K562 (cell line): ENCODE results near the gene CCDC3.

Experiments
- BHLHE40 ChIP-seq: IDR thresholded peaks from 2 replicates; pipeline ENCODE4 v1.6.1; 2011; ENCODE audit warnings: low read length, improper control_type of control experiment
- CHD1 ChIP-seq: fragments of 200-600 bp; sonication (generic); IDR thresholded peaks from one replicate; pipeline ENCODE4 v1.6.1; 2012; ENCODE audit warnings: mild to moderate bottlenecking, moderate library complexity, low read length, inconsistent platforms
- ETV5 ChIP-seq: sonication (generic); formaldehyde crosslinking; IDR thresholded peaks from 2 replicates; pipeline ENCODE4 v1.4.0; 2020; ENCODE audit warnings: low read depth, mild to moderate bottlenecking, missing genetic modification reagents
- MAZ ChIP-seq, 2 experiments: fragments of 450-650 bp in 1 of 2; sonication (generic) in 1 of 2; formaldehyde crosslinking; IDR thresholded peaks in 1 of 2; conservative IDR thresholded peaks in 1 of 2; 2 replicates each; pipeline versions ENCODE4 v1.4.0 to v1.5.0; 2020; ENCODE audit warnings: mild to moderate bottlenecking in 1 of 2, missing genetic modification reagents in 1 of 2
- REST ChIP-seq, 2 experiments: fragments of 450-650 bp; formaldehyde crosslinking in 1 of 2; IDR thresholded peaks; 2 replicates each; pipeline versions ENCODE4 v1.4.0 to v1.6.1; 2014 to 2020; ENCODE audit warnings: mild to moderate bottlenecking in 2 of 2, borderline replicate concordance in 1 of 2, low read depth in 1 of 2
- ZNF133 ChIP-seq: fragments of 250-450 bp; sonication (Bioruptor Pico); IDR thresholded peaks from 2 replicates; pipeline ENCODE4 v1.4.0; 2020; ENCODE audit warnings: mild to moderate bottlenecking
- TF ChIP-seq, protein P1 (sequence below): fragments of 200-800 bp; sonication (Bioruptor generic); IDR thresholded peaks from 2 replicates; pipeline ENCODE4 v1.6.1; 2016; ENCODE audit warnings: missing genetic modification characterization, missing compliant biosample characterization

DNA sequence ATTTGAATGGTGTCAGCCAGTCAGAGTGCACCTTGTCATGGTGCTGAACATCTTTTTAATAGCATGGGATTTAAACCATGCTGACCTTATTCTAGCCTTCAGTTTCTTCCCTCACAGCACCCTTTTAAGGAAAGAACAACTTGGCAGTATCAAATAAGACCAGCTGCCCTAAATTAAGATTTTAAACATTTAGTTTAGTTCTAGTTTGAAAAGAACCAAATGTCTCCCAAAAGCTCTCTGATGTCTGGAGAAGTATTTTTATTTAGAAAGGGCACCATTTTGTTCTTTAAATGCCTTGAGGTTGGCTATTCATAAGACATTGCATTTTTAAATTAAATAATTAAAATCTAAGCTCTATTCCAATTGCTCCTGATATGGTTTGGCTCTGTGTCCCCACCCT is 121.1 kb downstream of the CCDC3 start:
- TF ChIP-seq, protein P1, sequence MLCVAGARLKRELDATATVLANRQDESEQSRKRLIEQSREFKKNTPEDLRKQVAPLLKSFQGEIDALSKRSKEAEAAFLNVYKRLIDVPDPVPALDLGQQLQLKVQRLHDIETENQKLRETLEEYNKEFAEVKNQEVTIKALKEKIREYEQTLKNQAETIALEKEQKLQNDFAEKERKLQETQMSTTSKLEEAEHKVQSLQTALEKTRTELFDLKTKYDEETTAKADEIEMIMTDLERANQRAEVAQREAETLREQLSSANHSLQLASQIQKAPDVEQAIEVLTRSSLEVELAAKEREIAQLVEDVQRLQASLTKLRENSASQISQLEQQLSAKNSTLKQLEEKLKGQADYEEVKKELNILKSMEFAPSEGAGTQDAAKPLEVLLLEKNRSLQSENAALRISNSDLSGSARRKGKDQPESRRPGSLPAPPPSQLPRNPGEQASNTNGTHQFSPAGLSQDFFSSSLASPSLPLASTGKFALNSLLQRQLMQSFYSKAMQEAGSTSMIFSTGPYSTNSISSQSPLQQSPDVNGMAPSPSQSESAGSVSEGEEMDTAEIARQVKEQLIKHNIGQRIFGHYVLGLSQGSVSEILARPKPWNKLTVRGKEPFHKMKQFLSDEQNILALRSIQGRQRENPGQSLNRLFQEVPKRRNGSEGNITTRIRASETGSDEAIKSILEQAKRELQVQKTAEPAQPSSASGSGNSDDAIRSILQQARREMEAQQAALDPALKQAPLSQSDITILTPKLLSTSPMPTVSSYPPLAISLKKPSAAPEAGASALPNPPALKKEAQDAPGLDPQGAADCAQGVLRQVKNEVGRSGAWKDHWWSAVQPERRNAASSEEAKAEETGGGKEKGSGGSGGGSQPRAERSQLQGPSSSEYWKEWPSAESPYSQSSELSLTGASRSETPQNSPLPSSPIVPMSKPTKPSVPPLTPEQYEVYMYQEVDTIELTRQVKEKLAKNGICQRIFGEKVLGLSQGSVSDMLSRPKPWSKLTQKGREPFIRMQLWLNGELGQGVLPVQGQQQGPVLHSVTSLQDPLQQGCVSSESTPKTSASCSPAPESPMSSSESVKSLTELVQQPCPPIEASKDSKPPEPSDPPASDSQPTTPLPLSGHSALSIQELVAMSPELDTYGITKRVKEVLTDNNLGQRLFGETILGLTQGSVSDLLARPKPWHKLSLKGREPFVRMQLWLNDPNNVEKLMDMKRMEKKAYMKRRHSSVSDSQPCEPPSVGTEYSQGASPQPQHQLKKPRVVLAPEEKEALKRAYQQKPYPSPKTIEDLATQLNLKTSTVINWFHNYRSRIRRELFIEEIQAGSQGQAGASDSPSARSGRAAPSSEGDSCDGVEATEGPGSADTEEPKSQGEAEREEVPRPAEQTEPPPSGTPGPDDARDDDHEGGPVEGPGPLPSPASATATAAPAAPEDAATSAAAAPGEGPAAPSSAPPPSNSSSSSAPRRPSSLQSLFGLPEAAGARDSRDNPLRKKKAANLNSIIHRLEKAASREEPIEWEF (CRISPR knock-in tag) = no peak
- TF ChIP-seq MAZ (CRISPR knock-in tag; conservative IDR thresholded peaks at IDR 0.05 in 1 of 2, IDR thresholded peaks at IDR 0.05 in 1 of 2) = no peak
- TF ChIP-seq REST (IDR thresholded peaks at IDR 0.05; ENCODE audit: borderline replicate concordance) = no peak
- TF ChIP-seq REST (CRISPR knock-in tag; IDR thresholded peaks at IDR 0.05; ENCODE audit: low read depth) = no peak
- TF ChIP-seq CHD1 = no peak
- no peak for TF ChIP-seq BHLHE40
- no peak for TF ChIP-seq ZNF133
- TF ChIP-seq ETV5 (CRISPR knock-in tag) = no peak
